BLaER1 (cell line): ENCODE data around the gene PCDH8.

ENCODE experiments used
- H3K27ac ChIP-seq: shearing (Covaris generic); formaldehyde crosslinking; 2 replicates; pipeline ENCODE4 v1.8.1; 2022
- H3K27me3 ChIP-seq: shearing (Covaris generic); formaldehyde crosslinking; 2 replicates; pipeline ENCODE4 v1.8.1; 2022
- H3K36me3 ChIP-seq: shearing (Covaris generic); formaldehyde crosslinking; 2 replicates; pipeline ENCODE4 v1.8.1; 2022
- H3K4me1 ChIP-seq: shearing (Covaris generic); formaldehyde crosslinking; 2 replicates; pipeline ENCODE4 v1.8.1; 2022
- H3K4me2 ChIP-seq: shearing (Covaris generic); formaldehyde crosslinking; 2 replicates; pipeline ENCODE4 v1.8.1; 2022
- H3K4me3 ChIP-seq: shearing (Covaris generic); formaldehyde crosslinking; 2 replicates; pipeline ENCODE4 v1.8.1; 2022
- H3K9ac ChIP-seq: shearing (Covaris generic); formaldehyde crosslinking; 2 replicates; pipeline ENCODE4 v1.8.1; 2022
- H3K9me3 ChIP-seq: shearing (Covaris generic); formaldehyde crosslinking; 2 replicates; pipeline ENCODE4 v1.8.1; 2022
- H4K20me1 ChIP-seq: shearing (Covaris generic); formaldehyde crosslinking; 2 replicates; pipeline ENCODE4 v1.8.1; 2022
- Cebpa-rat ChIP-seq: shearing (Covaris generic); IDR thresholded peaks from 2 replicates; pipeline ENCODE4 v1.8.1; 2022

PCDH8 gene

GRCh38 chr13:52879950-52880741 is 31.7 kb upstream of the PCDH8 start:
- no peak overlapping the region for H3K27ac ChIP-seq
- no peaks in the 10 kb centered on the region for H3K36me3 ChIP-seq
- peaks cover 13% of the 10 kb centered on the region for H3K9me3 ChIP-seq
- no peak overlapping the region for H3K9ac ChIP-seq
- no peak overlapping the region for H3K4me3 ChIP-seq
- H3K4me2 ChIP-seq = no peak overlapping the region
- H3K27me3 ChIP-seq = no peaks in the 10 kb centered on the region
- H4K20me1 ChIP-seq = no peaks in the 10 kb centered on the region
- TF ChIP-seq Cebpa-rat = no peak
- no peaks in the 10 kb centered on the region for H3K4me1 ChIP-seq

DNA sequence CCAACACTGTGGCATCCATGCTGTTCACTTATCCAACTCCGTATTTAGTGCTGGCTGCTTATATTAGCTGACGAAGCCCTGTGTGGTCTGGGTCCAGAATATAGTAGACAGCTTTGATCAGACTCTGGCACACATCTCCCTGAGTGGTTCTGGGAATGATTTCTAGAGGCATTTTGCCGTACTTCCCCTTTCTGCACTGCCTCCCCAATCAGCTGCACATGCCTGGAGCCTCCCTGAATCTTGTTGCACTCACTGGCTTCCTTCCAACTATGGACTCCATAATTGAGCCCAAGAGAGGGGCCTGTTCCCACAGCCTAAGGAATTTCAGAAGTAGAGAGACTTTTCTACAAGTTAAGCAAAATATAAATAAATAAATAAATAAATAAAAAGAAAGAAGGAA is 30.4 kb upstream of the PCDH8 start:
- no peaks in the 10 kb centered on the region for H4K20me1 ChIP-seq
- H3K9ac ChIP-seq = no peak overlapping the region
- H3K9me3 ChIP-seq = peaks cover 26% of the 10 kb centered on the region
- no peaks in the 10 kb centered on the region for H3K4me1 ChIP-seq
- no peak overlapping the region for H3K4me3 ChIP-seq
- H3K27me3 ChIP-seq = no peaks in the 10 kb centered on the region
- no peak overlapping the region for H3K27ac ChIP-seq
- no peak for TF ChIP-seq Cebpa-rat
- H3K36me3 ChIP-seq = no peaks in the 10 kb centered on the region
- no peak overlapping the region for H3K4me2 ChIP-seq

DNA sequence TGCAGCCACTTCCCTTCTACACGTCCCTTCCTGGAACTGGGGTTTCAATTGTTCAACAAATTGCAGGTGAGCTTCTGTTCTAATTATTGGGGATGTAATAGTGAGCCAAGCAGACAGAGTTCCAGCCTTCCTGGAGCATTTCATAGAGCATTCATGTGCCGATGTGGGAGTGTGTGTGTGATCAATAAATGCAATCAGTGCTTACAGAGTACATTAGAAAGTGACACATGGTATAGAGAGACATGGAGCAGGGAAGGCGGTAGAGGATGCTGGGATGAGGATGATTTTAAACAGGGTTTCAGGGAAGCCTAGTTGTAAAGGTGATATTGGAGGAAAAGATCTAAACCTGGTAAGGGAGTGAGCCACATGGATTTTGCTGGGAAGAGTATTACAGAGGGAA is 21.7 kb upstream of the PCDH8 start:
- no peak overlapping the region for H3K4me3 ChIP-seq
- H3K9me3 ChIP-seq = peaks cover 15% of the 10 kb centered on the region
- no peaks in the 10 kb centered on the region for H3K36me3 ChIP-seq
- no peak for TF ChIP-seq Cebpa-rat
- no peaks in the 10 kb centered on the region for H4K20me1 ChIP-seq
- H3K4me2 ChIP-seq = no peak overlapping the region
- no peak overlapping the region for H3K27ac ChIP-seq
- H3K4me1 ChIP-seq = no peaks in the 10 kb centered on the region
- H3K9ac ChIP-seq = no peak overlapping the region
- H3K27me3 ChIP-seq = no peaks in the 10 kb centered on the region

DNA sequence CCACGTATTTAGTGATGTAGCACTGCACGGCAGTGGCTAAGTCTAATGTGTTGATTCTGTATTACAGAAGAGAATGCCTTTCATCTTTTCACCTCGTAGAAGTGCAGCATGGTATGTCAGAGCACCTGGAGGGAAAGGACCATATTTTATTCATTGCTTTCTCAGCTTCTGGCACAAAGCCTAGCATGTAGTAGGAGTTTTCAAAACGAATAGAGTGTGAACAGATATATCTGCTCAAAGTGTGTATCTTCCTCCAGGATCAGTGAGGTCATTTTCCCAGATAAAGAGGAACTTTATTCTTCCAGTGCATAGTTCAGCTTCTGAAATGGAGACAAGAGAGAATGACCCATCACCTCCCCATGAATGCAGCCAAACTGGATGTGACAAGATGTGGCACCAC is 21.2 kb upstream of the PCDH8 start:
- Histone ChIP-seq H3K9me3 (peaks cover 10% of the 10 kb centered on the region), H3K27me3 (no peaks in the 10 kb centered on the region), H3K4me1 (no peaks in the 10 kb centered on the region), H3K4me2 (no peak overlapping the region), H3K27ac (no peak overlapping the region), H3K36me3 (no peaks in the 10 kb centered on the region), H4K20me1 (no peaks in the 10 kb centered on the region), H3K4me3 (no peak overlapping the region), H3K9ac (no peak overlapping the region)
- TF ChIP-seq Cebpa-rat = no peak

DNA sequence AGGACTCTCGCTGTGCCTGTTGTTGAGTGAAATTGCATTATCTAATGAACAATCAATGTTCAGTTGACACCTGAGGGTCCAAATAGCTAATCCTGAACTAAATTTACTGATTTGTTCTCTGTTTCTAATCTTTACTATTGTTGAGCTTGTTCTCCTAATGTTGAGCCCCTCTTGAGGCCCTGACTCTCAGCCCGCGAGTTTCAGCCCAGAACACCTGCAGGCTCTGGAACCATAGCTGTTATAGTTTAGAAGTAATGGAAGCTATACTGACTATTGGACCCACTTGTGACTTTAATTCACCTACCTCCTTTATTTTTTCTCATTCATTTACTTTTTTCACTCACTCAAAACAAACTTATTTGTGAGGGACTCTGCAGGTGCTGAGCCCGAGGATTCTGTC is 20.6 kb upstream of the PCDH8 start:
- no peak overlapping the region for H3K27ac ChIP-seq
- H3K27me3 ChIP-seq = no peaks in the 10 kb centered on the region
- peaks cover 4% of the 10 kb centered on the region for H3K9me3 ChIP-seq
- H3K4me2 ChIP-seq = no peak overlapping the region
- no peaks in the 10 kb centered on the region for H3K4me1 ChIP-seq
- no peak overlapping the region for H3K4me3 ChIP-seq
- H4K20me1 ChIP-seq = no peaks in the 10 kb centered on the region
- H3K9ac ChIP-seq = no peak overlapping the region
- no peak for TF ChIP-seq Cebpa-rat
- no peaks in the 10 kb centered on the region for H3K36me3 ChIP-seq

DNA sequence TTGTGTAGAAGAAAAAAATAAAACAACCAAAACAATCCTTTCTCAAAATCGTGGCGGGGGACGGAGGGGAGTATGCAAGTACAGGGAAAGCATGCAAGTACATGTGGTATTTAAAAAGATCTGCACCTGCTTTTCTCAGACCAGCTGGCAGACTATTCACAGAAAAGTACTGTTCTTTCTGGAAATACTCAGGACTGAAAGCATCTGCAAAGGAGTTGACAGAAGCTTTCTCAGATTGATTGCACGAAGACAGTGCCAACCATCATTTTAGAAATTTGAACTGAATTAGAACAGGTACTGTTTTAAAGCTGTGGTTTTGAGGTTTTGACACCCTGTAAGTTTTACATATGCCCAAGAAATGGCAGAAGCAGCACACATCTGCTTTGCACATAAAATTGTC is 19.8 kb upstream of the PCDH8 start:
- no peaks in the 10 kb centered on the region for H3K4me1 ChIP-seq
- no peaks in the 10 kb centered on the region for H3K36me3 ChIP-seq
- no peak for TF ChIP-seq Cebpa-rat
- no peak overlapping the region for H3K27ac ChIP-seq
- no peak overlapping the region for H3K4me2 ChIP-seq
- H4K20me1 ChIP-seq = no peaks in the 10 kb centered on the region
- no peaks in the 10 kb centered on the region for H3K9me3 ChIP-seq
- H3K9ac ChIP-seq = no peak overlapping the region
- no peaks in the 10 kb centered on the region for H3K27me3 ChIP-seq
- H3K4me3 ChIP-seq = no peak overlapping the region

DNA sequence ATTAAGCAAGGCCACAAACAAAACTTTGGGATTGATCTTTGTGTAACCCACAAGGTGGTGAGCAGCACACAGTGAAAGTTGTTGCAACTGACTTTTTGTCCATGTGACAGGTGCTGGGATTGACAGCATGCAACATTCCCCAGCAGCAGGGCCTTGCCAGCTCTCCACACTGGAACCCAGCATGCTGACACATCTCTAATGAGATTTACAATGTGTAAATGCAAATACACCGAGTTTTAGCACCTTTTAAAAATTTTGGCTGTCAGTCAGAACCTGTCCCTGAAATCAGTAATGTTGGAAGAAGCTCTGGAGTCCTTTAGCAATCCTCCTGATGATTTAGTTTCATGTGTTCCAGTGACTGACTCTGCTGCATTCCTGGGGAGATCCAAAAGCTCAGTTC is 16.5 kb upstream of the PCDH8 start:
- TF ChIP-seq Cebpa-rat = no peak
- Histone ChIP-seq H3K27ac (no peak overlapping the region), H3K9ac (no peak overlapping the region), H3K9me3 (no peaks in the 10 kb centered on the region), H3K27me3 (no peaks in the 10 kb centered on the region), H3K4me2 (no peak overlapping the region), H4K20me1 (no peaks in the 10 kb centered on the region), H3K4me3 (no peak overlapping the region), H3K36me3 (no peaks in the 10 kb centered on the region), H3K4me1 (no peaks in the 10 kb centered on the region)

- H3K9me3 ChIP-seq = no peaks in the 10 kb centered on the region
- no peaks in the 10 kb centered on the region for H4K20me1 ChIP-seq
- no peak overlapping the region for H3K9ac ChIP-seq
- no peak overlapping the region for H3K27ac ChIP-seq
- no peak overlapping the region for H3K4me2 ChIP-seq
- no peaks in the 10 kb centered on the region for H3K27me3 ChIP-seq
- no peak for TF ChIP-seq Cebpa-rat
- H3K36me3 ChIP-seq = no peaks in the 10 kb centered on the region
- H3K4me1 ChIP-seq = no peaks in the 10 kb centered on the region
- no peak overlapping the region for H3K4me3 ChIP-seq
Observed at GRCh38 chr13:52862358-52863206, 14.1 kb upstream of the PCDH8 start.

- H4K20me1 ChIP-seq = no peaks in the 10 kb centered on the region
- no peak overlapping the region for H3K27ac ChIP-seq
- H3K27me3 ChIP-seq = no peaks in the 10 kb centered on the region
- H3K4me3 ChIP-seq = no peak overlapping the region
- no peaks in the 10 kb centered on the region for H3K36me3 ChIP-seq
- no peak overlapping the region for H3K9ac ChIP-seq
- no peak overlapping the region for H3K4me2 ChIP-seq
- TF ChIP-seq Cebpa-rat = no peak
- peaks cover 29% of the 10 kb centered on the region for H3K9me3 ChIP-seq
- 0 out of 2 replicates have a peak, but pooled peaks cover 4% of the 10 kb centered on the region for H3K4me1 ChIP-seq
Observed at GRCh38 chr13:52852444-52852843, 4.0 kb upstream of the PCDH8 start.
